Endothelial cell of umbilical vein (primary cell): ENCODE results near the gene PPP1R3G. TPM values are rescaled to one million over a fixed set of nuclear protein-coding genes. Genes with fewer than 3 reads are reported as not detected.

ENCODE experiments used
- BruUV-seq: library from RNA; stranded (reverse); fragments of 400-500 nt; replicated peaks from 2 replicates; lab custom pipeline; 2021; lab: Mats Ljungman, UMichigan
- CTCF ChIA-PET: fragments of 300-600, 350-600 bp; sonication (Branson Sonifier 250); formaldehyde crosslinking; loops from one replicate; lab custom pipeline; 2021; ENCODE audit warnings: antibody characterized with exemption, inconsistent platforms; lab: Charles Lee
- POLR2A ChIA-PET: fragments of 300-600, 350-600 bp; sonication (Branson Sonifier 250); formaldehyde crosslinking; loops from one replicate; lab custom pipeline; 2021; ENCODE audit warnings: antibody characterized with exemption, inconsistent platforms; lab: Charles Lee
- DNase-seq: peaks from one replicate; pipeline ENCODE4 v3.0.0-alpha.2; 2011; ENCODE audit warnings: low read depth, low spot score
- FAIRE-seq: peaks from 2 replicates; lab custom pipeline; 2011; peaks lifted over from hg19 to GRCh38; lab: Jason Lieb, UNC
- H2AFZ ChIP-seq: 2 replicates; pipeline ENCODE4 v1.6.0; 2012; ENCODE audit warnings: low read depth, low read length, control low read depth, inconsistent platforms
- H3K27ac ChIP-seq: 2 replicates; pipeline ENCODE4 v1.5.1; 2011; ENCODE audit warnings: low read depth, mild to moderate bottlenecking, control low read depth, low read length, moderate library complexity; ENCODE audit not compliant: insufficient read depth
- H3K27me3 ChIP-seq, 2 experiments: 2 replicates each; pipeline versions ENCODE4 v1.6.0 to v1.6.1; 2011; ENCODE audit warnings: low read length in 2 of 2, mixed read lengths in 1 of 2; ENCODE audit not compliant: control insufficient read depth in 2 of 2, insufficient read depth in 2 of 2
- H3K36me3 ChIP-seq, 2 experiments: 2 replicates in 1 of 2; 3 replicates in 1 of 2; pipeline ENCODE4 v1.5.1; 2011; ENCODE audit warnings: low read length in 2 of 2, mild to moderate bottlenecking in 1 of 2, moderate library complexity in 1 of 2; ENCODE audit not compliant: control insufficient read depth in 2 of 2, insufficient read depth in 2 of 2; ENCODE audit errors: extremely low read depth in 1 of 2
- H3K4me1 ChIP-seq: 3 replicates; pipeline ENCODE4 v1.5.1; 2011; ENCODE audit warnings: mild to moderate bottlenecking, low read length; ENCODE audit not compliant: control insufficient read depth, insufficient read depth; ENCODE audit errors: extremely low read depth
- H3K4me2 ChIP-seq: 2 replicates; pipeline ENCODE4 v1.6.1; 2011; ENCODE audit warnings: low read length, control low read depth, mixed read lengths; ENCODE audit not compliant: insufficient read depth
- H3K4me3 ChIP-seq, 3 experiments: fragments of 200-600 bp in 1 of 3; sonication (generic), shearing (Covaris generic) in 1 of 3; replicated peaks in 1 of 3; 2 replicates each; pipeline ENCODE4 v1.5.1; 2011 to 2016; ENCODE audit warnings: control low read depth in 3 of 3, low read length in 3 of 3, mild to moderate bottlenecking in 2 of 3, inconsistent platforms in 1 of 3, low read depth in 1 of 3, moderate library complexity in 1 of 3; ENCODE audit not compliant: insufficient read depth in 1 of 3
- H3K79me2 ChIP-seq: 2 replicates; pipeline ENCODE4 v1.6.0; 2012; ENCODE audit warnings: low read length, inconsistent platforms; ENCODE audit not compliant: control insufficient read depth, insufficient read depth
- H3K9ac ChIP-seq: replicated peaks from 2 replicates; pipeline ENCODE3; 2011; ENCODE audit warnings: low read length, control low read depth; ENCODE audit not compliant: insufficient read depth; ENCODE audit errors: extremely low read depth
- H3K9me1 ChIP-seq: replicated peaks from 3 replicates; pipeline ENCODE4 v1.6.0; 2011; ENCODE audit warnings: mild to moderate bottlenecking, low read length; ENCODE audit not compliant: control insufficient read depth, insufficient read depth; ENCODE audit errors: extremely low read depth
- H3K9me3 ChIP-seq: replicated peaks from 2 replicates; pipeline ENCODE4 v1.5.1; 2012; ENCODE audit warnings: low read length, inconsistent platforms; ENCODE audit not compliant: control insufficient read depth, insufficient read depth
- H4K20me1 ChIP-seq: replicated peaks from 2 replicates; pipeline ENCODE3; 2011; ENCODE audit warnings: mild to moderate bottlenecking, low read length; ENCODE audit not compliant: control insufficient read depth, insufficient read depth; ENCODE audit errors: extremely low read depth
- EZH2 ChIP-seq: IDR thresholded peaks from 2 replicates; pipeline ENCODE4 v1.6.1; 2012; ENCODE audit warnings: borderline replicate concordance, low read depth, mild to moderate bottlenecking, moderate library complexity, low read length, inconsistent platforms; ENCODE audit not compliant: severe bottlenecking
- FOS ChIP-seq: IDR thresholded peaks from 2 replicates; pipeline ENCODE4 v1.6.1; 2011; ENCODE audit warnings: mild to moderate bottlenecking, low read length, moderate library complexity, borderline replicate concordance; ENCODE audit not compliant: insufficient read depth
- GATA2 ChIP-seq: IDR thresholded peaks from 2 replicates; pipeline ENCODE4 v1.7.0; 2011; ENCODE audit warnings: low read depth, mild to moderate bottlenecking, moderate library complexity, mixed read lengths, low read length; ENCODE audit not compliant: insufficient read length, insufficient read depth
- JUN ChIP-seq: IDR thresholded peaks from 2 replicates; pipeline ENCODE4 v1.6.1; 2011; ENCODE audit warnings: borderline replicate concordance, low read depth; ENCODE audit not compliant: insufficient read length, insufficient read depth
- MYC ChIP-seq: IDR thresholded peaks from one replicate; pipeline ENCODE4 v1.6.1; 2011; ENCODE audit warnings: mild to moderate bottlenecking, low read depth, low read length
- POLR2A ChIP-seq: IDR thresholded peaks from 2 replicates; pipeline ENCODE4 v1.6.1; 2012; ENCODE audit warnings: low read depth, mild to moderate bottlenecking, control low read depth, low read length
- POLR2AphosphoS5 ChIP-seq: IDR thresholded peaks from 2 replicates; pipeline ENCODE4 v1.6.1; 2012; ENCODE audit warnings: low read depth, mild to moderate bottlenecking, control low read depth, low read length, moderate library complexity; ENCODE audit not compliant: insufficient read depth
- dilution Hi-C: fragments of 300-500 bp; cut with MboI; formaldehyde crosslinking; loops from one replicate; pipeline ENCODE4 v1.15.0; 2019; ENCODE audit warnings: low sequenced_read_pairs; ENCODE audit not compliant: extremely low pct_ligation_motif_present
- intact Hi-C: fragments of 100-400 bp; cut with micrococcal nuclease; formaldehyde crosslinking; loops from one replicate; pipeline ENCODE4 v1.10.0; 2022
- polyA plus RNA-seq, 4 experiments: library from polyadenylated mRNA; depleted of rRNA in 3 of 4; stranded (reverse) in 3 of 4; unstranded in 1 of 4; fragments of >200 nt; gene quantifications; 2 replicates each; pipeline versions ENCODE4 v1.2.1 to v1.2.3, GENCODE V29; 2011 to 2012; ENCODE audit warnings: missing spikeins in 1 of 4
- total RNA-seq: library from RNA; stranded (reverse); gene quantifications from 2 replicates; pipeline ENCODE4 v1.2.3, GENCODE V29; 2021
- TF ChIP-seq, protein P1 (sequence below), 2 donors: IDR thresholded peaks; 1 replicate in 1 of 2; 2 replicates in 1 of 2; pipeline ENCODE4 v1.5.1; 2011; ENCODE audit warnings: low read length in 2 of 2, mild to moderate bottlenecking in 2 of 2, moderate library complexity in 2 of 2, control low read depth in 1 of 2, inconsistent platforms in 1 of 2, low read depth in 1 of 2; ENCODE audit not compliant: insufficient read depth in 1 of 2; ENCODE audit errors: extremely low read depth in 1 of 2
- TF ChIP-seq, protein P2 (sequence below): IDR thresholded peaks from 2 replicates; pipeline ENCODE4 v1.6.1; 2011; ENCODE audit not compliant: insufficient read depth, insufficient read length

Gene PPP1R3G
- total and polyA plus RNA-seq, 2 donors (not counting 3 experiments of a cell fraction or from before 2014, with no cell fraction given) = 0.04 to 0.09 TPM

DNA sequence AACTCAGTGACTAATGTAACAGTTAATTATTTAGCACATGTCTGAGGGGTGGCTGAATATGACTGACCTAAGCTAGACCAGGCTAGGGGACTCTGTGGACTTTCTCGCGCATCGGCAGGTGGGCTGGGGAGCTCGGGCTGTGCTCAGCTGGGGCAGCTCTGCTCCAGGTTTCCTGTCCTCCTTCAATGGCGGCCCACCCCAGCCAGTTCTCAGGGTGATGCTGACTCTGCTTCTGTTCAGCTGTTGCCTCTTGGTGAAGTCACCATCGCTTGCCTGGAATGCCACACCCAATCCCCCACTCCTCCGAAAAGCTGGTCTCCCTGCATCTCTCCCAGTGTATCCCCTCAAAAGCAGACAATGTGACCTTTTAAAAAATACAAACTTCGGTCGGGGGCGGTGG, 20.0 kb downstream of the PPP1R3G start:
- TF ChIP-seq EZH2 = no peak
- no peak for TF ChIP-seq MYC
- TF ChIP-seq, protein P1, sequence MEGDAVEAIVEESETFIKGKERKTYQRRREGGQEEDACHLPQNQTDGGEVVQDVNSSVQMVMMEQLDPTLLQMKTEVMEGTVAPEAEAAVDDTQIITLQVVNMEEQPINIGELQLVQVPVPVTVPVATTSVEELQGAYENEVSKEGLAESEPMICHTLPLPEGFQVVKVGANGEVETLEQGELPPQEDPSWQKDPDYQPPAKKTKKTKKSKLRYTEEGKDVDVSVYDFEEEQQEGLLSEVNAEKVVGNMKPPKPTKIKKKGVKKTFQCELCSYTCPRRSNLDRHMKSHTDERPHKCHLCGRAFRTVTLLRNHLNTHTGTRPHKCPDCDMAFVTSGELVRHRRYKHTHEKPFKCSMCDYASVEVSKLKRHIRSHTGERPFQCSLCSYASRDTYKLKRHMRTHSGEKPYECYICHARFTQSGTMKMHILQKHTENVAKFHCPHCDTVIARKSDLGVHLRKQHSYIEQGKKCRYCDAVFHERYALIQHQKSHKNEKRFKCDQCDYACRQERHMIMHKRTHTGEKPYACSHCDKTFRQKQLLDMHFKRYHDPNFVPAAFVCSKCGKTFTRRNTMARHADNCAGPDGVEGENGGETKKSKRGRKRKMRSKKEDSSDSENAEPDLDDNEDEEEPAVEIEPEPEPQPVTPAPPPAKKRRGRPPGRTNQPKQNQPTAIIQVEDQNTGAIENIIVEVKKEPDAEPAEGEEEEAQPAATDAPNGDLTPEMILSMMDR (IDR thresholded peaks at IDR 0.05; ENCODE audit: extremely low read depth in 1 of 2, insufficient read depth in 1 of 2, low read depth in 1 of 2, low read length in 2 of 2) = no peak
- TF ChIP-seq FOS = no peak
- no peak for TF ChIP-seq POLR2A
- no peak for TF ChIP-seq GATA2
- TF ChIP-seq JUN = no peak
- no peak for TF ChIP-seq POLR2AphosphoS5
- TF ChIP-seq, protein P2, sequence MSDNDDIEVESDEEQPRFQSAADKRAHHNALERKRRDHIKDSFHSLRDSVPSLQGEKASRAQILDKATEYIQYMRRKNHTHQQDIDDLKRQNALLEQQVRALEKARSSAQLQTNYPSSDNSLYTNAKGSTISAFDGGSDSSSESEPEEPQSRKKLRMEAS = no peak
- DNase-seq (no peak), FAIRE-seq (no peak)
- no peaks in the 10 kb centered on the region for H3K36me3 ChIP-seq
- H3K9me1 ChIP-seq = no peaks in the 10 kb centered on the region
- dilution Hi-C loops = no loop called here
- no peaks in the 10 kb centered on the region for H3K9me3 ChIP-seq
- no peaks in the 10 kb centered on the region for H3K4me1 ChIP-seq
- H3K27ac ChIP-seq = no peak overlapping the region
- ChIA-PET POLR2A (no interaction called here), CTCF (interaction anchor here (1.3 to 1.6 kb wide), 2 partner anchors 32 to 1442 kb away, joined by 3 read pairs; no protein-coding TSS in a partner anchor)
- H3K79me2 ChIP-seq = no peaks in the 10 kb centered on the region
- H3K9ac ChIP-seq = no peak overlapping the region
- intact Hi-C loops = no loop called here
- BruUV-seq = no TSS peak
- H3K27me3 ChIP-seq = no peaks in the 10 kb centered on the region
- no peak overlapping the region for H2AFZ ChIP-seq
- H3K4me3 ChIP-seq = no peak overlapping the region
- no peak overlapping the region for H3K4me2 ChIP-seq
- no peaks in the 10 kb centered on the region for H4K20me1 ChIP-seq
